Activated T-cell treated with anti-CD3 and anti-CD28 coated beads, Interleukin-2, amount 50 U/mL, for 48 hours (primary cell): Measurements from ENCODE around the gene BHLHE40.

Experiments used
- DNase-seq, 2 experiments: peaks; one replicate each; pipeline ENCODE4 v3.0.0-alpha.2; 2020

The BHLHE40 gene

DNA sequence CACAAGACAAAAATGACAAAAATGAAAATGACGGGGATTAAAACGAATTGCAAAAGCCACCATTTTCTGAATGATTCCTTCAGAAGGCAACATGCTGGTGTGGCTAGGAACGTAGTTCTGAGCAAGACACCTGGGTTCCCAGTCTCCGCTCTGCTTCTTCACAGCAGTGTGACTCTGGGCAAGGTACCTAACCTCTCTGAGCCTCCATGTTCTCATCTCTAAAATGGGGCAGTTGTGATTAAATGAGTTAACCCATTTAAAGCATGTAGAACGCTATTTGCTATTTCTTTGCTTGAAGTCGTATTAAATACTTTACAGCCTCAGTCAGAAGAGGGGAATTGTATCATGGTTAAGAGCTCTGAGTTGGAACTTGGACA, 23.6 kb downstream of the BHLHE40 start:
- no peak for DNase-seq

DNA sequence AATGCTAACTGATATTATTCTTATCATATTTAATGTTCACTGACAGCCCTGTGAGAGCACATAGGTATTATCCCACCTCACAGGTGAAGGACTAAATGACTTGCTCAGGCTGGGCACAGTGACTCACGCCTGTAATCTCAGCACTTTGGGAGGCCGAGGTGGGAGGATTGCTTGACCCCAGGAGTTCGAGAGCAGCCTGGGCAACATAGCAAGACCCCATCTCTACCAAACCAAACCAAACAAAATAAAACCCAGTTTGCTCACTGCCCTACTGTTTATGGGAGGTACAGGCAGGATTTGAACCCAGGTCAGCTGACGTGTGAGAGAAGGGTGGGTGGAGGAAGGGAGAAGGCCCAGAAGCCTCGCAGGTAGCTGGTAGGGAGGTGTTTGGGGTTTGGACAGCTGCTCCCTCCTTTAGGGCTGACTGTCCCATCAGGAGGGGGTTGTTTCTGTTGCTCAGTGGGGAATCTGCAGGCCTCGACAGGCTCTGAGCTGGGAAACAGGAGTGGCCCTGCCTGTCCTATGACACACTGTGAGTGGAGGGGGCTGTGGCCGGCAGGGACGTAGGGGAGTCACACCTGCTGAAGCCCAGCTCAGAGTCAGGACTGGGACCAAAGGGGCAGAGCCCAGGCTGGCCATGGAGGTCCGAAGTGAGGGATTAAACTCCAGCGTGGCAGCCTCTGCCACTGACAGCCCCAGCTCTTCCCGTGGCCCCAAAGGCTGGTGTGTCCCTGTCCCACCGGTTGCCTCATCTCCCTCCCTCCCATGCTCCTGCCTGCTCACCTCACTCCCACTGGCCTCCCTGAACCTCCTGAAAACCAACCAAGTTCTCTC, 25.3 kb downstream of the BHLHE40 start:
- peak; percentile 22 to 24 for DNase-seq

DNA sequence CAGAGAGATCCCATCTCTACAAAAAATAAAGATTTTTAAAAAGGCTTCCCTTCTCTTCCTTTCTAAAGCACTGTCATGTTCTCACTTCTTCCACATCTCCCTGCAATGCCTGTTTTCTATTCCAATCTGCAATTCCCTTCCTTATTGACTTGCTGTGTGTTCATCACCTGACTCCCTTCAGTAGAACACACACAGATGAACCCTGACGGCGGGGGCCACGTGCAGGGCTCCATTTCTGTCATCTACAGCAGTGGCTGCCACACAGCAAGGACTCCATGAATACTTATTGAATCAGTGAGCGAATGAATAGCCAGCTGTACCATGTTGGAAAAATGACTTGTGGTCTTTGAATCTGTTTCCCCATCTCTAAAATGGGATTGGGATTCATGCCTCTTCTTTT, 26.1 kb downstream of the BHLHE40 start:
- no peak for DNase-seq

DNA sequence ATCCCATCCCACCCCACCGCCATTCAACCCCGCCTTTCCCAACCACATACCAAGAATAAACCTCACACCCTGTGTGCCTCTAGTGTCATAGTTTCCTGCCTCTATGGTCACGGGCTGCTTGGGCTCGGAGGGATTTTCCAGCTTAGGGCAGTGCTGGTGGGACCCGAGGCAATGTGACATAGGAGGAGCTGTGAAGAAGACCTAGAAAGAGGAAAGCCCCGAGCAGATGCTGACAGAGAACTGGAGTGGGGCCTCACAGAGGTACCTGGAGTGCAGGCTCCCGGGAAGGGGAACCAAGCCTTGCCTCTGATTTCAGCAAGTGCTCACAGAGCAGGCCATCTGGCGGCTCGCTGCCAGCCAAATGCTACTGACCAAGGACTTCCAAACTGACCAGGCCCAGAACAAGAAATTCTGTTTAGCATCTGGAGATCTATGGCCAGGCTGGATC, 27.5 kb downstream of the BHLHE40 start:
- peak; percentile 83 to 84 for DNase-seq

DNA sequence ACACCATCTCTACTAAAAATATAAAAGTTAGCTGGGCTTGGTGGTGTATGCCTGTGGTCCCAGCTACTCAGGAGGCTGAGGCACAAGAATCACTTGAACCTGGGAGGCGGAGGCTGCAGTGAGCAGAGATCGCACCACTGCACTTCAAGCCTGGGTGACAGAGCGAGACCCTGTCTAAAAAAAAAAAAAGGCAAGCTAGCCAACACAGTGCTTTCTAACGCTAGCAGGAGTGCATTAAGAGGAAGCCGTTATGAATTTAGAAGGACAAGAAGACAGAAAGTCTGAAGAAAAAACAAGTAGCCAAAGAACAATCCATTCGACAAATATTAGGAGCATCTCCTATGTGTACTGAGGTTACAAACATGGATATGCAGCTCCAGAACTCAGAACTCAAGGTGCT, 28.6 kb downstream of the BHLHE40 start:
- DNase-seq = no peak

DNA sequence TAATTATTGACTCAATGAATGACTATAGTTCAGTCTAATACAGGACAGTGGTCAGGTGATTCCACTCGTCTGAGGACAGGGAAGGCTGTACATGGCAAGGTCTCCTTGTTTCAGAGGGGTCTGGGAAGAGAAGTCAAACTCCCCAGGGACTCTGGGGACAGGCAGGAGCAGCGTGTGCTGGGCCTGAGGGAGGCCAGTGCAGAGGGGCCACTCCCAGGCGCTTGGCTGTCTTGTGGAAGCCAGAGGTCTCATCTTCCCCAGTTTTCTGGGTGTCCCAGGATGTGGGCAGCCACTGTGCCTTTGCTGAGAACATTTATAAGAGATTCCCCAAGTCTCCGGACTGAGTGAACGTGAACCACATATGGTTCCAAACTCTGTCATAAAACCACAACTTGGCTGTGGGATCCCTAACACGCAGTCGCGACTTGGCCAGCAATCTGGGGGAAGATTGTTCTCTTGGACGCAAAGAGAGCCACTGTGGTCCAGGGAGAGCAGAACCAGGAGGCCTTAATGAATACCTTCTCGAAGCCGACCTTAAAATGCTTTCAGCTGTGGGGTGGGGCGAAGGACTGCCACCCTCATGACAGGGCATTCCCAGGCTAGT, 30.4 kb downstream of the BHLHE40 start:
- DNase-seq = no peak

DNA sequence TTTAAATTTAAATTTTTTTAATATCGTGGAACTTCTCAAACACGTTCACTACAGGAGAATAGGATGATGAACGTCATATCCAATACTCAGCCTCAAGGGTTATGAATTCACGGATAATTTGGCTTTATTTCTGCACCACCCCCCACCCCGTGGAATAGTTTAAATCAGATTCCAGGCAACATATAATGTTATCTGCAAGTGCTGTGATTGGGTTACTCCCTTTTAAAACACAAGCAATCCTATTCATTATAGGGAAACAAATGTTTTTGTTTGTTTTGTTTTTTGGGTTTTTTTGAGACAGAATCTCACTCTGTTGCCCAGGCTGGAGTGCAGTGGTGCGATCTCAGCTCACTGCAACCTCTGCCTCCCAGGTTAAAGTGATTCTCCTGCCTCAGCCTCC, 30.9 kb downstream of the BHLHE40 start:
- DNase-seq = no peak

DNA sequence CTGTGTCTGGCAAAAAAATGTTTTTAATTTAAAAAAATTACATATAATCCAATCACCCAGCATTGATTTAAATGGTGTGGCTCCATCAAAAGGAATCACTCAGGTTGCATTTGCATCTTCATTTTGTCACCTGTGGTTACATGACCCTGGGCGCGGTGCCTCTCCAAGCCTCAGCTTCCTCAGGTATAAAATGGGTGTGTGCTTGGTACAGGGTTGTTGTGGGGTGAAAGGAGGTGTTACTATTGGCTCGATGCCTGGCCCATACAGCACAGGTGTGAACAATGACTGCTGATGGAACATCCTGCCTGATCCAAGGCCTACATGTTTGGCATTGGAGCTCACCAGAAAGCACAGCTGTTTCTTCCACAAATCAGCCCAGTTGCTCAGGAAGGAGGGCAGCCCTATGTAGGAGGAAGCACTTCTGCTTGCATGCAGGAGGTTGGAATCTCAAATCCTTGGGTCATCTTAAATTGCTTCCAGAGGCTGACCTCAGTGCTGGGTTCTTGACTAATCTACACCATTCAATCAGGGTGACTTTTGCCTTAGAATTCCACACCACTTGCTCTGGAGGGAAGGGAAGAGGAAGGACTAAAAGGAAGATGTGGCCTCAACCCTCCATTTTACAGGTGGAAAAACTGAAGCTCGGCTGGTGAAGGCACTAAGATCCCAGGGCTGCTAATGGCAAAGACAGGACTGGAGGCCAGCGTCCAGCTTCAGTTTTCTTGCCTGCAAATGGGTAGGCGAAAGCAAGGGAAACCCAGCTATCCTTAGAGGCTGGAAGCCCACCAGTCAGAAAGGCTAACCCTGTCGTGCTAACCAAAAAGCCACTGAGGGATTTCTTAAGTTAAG, 31.7 kb downstream of the BHLHE40 start:
- no peak for DNase-seq

DNA sequence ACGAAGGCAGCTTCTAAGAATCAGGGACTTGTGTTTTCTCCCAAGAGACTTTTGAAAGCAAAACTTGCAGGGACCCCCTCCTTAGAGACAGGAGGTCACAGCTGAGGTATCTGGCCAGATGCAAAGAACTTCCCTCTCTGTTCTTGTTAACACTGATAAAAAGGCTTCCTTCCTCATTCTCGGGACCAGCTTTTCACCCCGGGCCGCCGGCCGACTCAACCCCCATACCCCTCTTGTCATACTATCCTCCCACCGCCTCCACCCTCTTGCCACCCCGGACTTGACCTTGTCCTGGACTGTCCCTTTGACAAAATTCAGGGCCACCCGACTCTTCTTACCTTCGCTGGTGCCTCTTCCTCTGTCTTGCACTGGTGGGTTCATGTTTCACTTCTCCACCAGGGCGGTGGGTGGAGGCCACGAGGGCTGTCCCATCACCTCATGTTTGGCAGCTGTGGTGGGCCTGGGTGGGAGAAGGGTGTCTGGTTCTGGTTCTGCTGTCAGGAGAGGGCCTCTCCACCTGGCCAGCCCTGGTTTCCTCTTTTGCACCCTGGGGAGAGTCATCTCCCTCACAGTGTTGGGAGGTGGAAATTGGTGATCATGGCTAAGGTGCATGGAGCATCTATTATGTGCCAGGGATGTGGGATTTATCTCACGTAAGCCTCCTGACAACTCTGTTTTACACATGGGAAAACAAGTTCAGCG, 32.5 kb downstream of the BHLHE40 start:
- no peak for DNase-seq

DNA sequence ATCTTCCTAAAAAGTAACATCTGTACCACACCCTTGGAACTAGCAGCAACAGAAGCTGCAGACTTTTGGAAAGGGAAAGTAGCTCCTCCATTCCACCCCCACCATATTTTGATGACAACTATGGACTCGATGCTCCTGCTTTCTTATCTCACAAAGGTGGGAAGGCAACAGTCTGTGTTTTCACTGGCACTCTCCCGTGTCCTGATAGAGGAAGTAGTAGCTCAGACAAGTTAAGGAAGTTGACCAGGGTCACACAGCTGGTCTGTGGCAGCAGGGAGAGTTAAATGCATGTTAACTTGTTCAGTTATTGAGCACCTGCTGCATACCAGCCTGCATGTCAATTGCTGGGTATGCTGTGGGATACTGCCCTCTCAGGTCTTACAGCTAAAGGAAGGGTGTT, 33.1 kb downstream of the BHLHE40 start:
- DNase-seq = no peak

DNA sequence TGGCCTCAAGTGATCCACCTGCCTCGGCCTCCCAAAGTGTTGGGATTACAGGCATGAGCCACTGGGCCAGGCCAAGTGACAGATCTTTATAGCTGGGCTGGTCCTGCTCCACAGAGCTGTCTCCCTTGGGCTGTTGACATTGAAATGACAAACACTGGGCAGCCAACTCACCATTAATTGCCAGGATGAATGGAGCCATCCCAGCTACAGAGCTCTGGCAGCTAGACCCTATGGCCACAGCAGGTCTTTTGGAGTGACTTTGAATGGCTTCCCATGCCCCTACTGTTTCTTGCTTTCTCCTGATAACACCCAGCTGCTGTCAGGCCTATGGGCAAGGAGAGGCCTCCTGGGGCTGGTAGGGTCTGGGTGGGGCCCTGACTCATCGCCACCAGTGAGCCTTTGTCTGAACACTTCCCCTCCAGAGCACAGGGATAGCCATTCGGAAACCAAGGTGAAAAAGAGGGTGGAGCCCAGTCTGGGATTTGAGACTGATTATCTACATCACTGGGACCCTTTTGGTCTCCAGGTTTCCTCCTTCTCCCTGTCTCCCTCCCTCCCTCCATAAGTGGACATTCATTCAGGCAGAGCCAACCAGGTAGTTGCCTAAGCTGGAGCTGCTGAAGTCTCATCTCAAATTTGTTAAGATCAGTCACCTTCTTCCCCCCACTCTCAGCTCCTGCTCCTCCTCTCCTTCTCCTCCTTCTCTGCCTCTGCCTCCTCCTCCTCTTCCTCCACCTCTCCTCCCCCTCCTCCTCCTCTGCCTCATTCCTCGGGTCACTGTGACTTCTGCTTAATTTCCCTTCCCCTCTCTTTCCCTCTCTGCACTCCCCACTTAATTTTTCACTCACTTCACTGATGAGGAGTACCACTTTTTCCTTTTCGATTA, 34.0 kb downstream of the BHLHE40 start:
- DNase-seq = no peak

DNA sequence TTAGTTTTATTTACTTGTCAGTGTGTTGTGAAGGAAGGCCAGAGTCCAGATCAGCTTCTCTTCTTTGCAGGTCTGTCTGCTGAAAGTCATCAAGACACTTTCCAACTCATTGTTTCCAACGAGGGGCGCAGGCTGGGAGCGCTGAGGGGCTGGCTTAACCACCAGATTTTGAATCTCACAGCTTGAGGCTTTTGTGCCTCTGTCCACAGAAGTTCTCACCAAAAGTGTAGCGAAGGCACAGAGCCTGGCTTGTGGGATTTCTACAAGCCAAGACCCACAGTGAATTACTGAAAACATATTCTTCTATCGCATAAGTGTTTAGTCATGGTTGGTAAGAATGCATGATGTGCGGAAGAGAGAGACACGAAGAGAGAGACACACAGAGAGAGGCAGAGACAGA, 35.2 kb downstream of the BHLHE40 start:
- no peak for DNase-seq

DNA sequence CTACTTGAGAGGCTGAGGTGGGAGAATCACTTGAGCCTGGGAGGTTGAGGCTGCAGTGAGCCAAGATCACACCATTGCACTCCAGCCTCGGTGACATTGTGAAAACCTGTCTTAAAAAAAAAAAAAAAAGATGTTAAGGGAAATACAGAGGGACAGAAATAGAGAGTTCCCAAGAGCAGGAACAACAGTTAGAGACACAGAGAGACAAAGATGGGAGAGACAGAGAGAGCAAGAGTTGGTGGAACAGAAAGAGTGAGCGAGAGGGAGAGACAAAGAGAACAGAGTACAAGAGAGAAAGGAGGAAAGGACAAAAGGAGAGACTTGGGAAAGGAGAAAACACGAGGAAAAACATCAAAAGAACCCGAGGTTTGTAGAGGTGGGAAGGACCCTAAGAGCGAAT, 35.8 kb downstream of the BHLHE40 start:
- DNase-seq = no peak

DNA sequence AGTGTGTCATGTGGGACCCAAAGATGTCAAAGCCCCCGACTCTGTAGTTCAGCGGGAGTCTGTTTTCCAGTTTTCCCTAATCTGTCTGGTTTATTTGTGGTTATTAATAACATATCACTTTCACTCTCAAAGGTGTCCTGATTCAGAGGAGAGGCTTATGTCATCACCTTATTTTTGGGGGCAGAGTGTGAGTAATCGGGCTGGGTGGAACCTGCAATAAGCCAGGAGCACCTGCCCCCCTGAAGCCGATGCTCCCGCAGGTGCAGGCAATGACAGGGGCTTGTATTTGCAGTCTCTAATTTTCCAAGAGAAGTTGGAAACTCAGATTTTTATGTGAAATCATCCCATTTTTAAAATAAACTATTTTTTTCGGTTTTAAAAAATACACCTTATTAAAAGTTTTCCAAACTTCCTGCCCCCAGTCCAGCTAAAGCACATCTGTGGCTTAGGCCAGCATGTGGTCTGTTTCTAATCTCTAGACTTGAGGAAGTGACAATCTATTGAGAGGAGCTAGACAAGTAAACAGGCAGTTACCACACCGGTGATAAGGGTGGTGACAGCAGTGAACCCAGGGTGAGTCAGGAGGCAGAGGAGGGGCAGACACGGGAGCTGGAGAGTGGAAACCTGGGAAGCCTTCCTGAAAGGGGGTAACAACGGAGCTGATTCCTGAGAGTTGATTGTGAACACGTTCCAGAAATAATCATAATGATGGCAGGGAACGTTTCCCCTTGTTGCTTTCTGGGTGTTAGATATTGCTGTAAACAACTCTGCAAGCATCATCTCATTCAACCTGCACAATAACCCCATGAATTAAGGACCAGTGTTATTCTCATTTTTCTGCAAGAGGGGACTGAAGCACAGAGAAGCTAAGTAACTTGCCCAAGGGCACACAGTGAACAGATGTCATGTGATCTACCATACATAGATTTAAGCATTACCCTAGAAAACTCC, 37.2 kb downstream of the BHLHE40 start:
- DNase-seq = no peak

DNA sequence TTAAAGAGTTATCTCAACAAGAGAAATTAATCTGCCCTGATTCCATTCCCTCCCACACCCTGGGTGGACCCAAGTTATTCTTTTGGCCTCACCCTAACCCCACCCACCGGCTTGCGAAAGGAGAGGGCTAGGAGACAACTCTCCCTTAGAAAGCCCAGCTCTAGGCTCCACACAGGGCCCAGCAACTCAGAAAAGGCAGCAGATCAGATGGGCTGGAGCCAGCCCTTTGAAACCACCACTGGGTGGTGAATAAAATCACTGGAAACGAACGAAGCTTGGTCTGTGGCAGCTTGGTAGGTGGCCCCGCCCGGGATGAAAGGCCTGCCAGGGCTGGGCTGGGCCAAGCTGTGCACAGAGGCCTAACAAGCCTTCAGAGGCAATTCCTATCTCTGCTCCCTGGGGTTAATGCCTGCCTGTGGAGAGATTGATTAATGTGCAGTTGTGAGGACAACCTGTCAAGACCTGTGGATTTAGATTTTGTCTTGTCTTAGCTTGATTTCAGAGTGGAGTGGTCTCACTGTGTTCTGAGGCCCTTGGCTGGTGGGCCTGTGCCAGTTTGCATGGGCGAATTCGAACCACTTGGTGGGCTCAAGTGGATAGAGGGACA, 38.8 kb downstream of the BHLHE40 start:
- no peak for DNase-seq

DNA sequence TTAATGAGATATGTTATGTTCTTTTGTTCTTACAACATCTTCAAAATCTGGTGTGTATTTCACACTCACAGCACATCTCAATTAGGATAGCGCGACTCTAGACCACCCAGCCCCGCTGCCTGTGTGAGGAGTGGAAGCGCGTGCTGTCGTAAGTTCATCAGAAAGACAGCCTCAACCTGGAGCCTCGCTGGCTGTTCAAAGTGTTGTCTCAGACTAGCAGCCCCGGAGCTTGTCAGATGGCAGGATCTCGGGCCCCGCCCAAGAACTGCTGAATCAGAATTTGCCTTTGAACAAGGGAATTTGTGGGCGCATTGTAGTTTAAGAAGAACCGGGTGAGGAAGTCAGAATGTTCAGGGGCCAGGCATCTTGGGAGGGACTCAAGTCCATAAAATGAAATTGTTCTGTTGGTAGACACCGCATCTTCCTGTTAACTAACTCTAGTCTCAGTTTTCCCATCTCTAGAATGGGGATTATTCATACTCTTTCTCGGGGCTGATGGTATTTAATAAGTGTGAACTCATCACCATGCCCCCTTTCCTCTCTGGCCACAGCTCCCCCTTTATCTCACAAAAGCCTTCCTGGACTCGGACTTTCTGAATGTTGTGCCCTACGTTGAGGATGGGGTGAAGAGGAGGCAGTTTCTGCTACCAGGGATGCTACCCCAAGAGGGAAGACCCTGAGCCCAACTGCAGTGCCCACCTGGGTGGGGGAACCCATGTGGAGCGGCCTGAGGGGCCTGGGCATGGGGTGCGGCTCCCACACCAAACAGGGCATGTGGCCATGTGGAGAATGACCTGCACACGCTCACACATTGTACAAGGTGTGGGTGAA, 40.4 kb downstream of the BHLHE40 start:
- peak; percentile 79 to 84 for DNase-seq

DNA sequence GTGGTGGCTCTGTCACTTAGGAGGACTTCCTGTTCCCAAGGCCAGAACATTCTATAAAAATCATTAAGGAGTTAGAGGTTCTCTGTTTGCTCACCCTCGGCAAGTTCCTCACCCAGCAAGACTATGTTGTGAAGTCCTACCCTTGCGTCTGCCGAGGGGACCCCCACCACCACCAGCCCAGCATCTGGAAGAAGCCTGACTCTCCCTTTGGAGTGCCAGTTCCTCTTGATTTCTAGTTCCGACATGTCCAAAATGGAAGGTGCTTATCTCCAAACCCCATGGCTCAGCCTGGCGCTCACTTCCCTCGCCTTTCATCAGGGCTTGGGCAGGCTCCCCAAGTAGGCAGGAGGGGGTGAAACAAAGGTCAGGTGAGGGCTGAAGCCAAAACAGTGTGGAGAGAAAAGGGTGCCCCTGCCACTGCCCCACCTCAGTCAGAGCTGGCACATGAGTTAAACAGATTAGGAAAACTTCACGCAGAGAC, 41.0 kb downstream of the BHLHE40 start:
- no peak for DNase-seq

DNA sequence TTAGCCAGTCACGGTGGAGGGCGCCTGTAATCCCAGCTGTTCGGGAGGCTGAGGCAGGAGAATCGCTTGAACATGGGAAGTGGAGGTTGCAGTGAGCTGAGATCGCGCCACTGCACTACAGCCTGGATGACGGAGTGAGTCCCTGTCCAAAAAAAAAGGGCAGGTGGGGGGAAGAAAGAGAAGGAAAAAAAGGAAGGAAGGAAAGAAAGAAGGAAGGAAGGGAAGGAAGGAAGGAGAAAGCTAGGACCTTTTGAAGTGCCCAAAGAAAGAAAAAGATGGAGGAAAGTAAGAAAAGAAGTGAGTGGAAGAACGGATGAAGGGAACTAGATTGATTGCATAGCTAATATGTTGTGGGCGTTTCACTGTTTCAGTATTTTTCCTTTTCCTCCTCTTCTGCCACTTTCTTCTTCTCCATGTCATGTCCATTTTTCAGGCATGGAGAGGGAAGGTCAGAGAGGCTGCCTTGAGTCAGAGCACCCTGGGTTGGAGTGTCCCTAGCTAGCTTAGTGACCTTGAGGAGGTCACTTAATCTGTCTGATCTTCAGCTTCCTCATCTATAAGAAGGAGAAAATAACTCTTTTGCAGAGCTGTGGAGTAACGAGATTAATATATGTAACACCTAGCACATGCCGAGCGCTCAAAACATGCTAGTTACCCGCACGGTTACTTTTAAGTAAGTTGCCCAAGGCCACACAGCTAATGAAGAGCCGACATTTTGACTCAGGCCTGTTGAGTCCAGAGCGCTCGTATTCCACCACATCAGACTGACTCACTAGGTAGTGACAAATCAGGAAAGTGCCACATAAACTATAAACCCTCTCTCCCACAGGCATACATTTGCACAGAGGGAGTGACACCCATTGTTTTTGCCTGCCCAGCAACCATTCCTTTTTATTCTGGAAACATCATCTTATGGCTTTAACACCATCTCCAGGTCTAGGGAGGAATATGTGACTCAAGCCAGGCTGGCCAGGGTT, 42.2 kb downstream of the BHLHE40 start:
- DNase-seq = peak; percentile 64 to 65
